HCT116 (cell line): ENCODE measurements around the gene COX6A2. TPM values are rescaled to one million over a fixed set of nuclear protein-coding genes. Genes with fewer than 3 reads are reported as not detected.

Experiments used
- ATAC-seq: fragments of 200-7000 bp; cut with Tn5 transposase; 2 replicates; pipeline ENCODE4 v1.9.1; 2020; ENCODE audit warnings: mild to moderate bottlenecking, moderate library complexity
- BruUV-seq: library from RNA; stranded (reverse); fragments of 400-500 nt; replicated peaks from 2 replicates; lab custom pipeline; 2021; lab: Mats Ljungman, UMichigan
- CTCF ChIA-PET: fragments of 300-600 bp; sonication (Branson Sonifier 250); formaldehyde crosslinking; loops from one replicate; lab custom pipeline; 2021; ENCODE audit warnings: antibody characterized with exemption; lab: Charles Lee
- POLR2A ChIA-PET: fragments of 300-600, 350-600 bp; sonication (Branson Sonifier 250); formaldehyde crosslinking; loops from one replicate; lab custom pipeline; 2021; ENCODE audit warnings: antibody characterized with exemption; lab: Charles Lee
- RAD21 ChIA-PET, 2 experiments: fragments of 300-600 bp; sonication (Branson Sonifier 250); formaldehyde crosslinking; loops; one replicate each; lab custom pipeline; 2023; ENCODE audit warnings: low total read pairs in 2 of 2; ENCODE audit not compliant: uncharacterized antibody in 2 of 2, unreplicated experiment in 2 of 2, low non-redundant PET in 1 of 2; lab: Charles Lee
- DNase-seq: peaks from one replicate; pipeline ENCODE4 v3.0.0-alpha.2; 2010; ENCODE audit warnings: low read depth, low spot score
- H2AFZ ChIP-seq: fragments of 200-600 bp; shearing (Covaris generic), sonication (generic); 2 replicates; pipeline ENCODE4 v1.6.1; 2017; ENCODE audit warnings: low read depth, mixed run types, mixed read lengths, antibody characterized with exemption, low read length; ENCODE audit not compliant: poor library complexity, severe bottlenecking
- H3K27ac ChIP-seq: 2 replicates; pipeline ENCODE4 v1.5.1; 2012; ENCODE audit warnings: low read depth, low read length
- H3K27me3 ChIP-seq: fragments of 200-600 bp; sonication (generic); 2 replicates; pipeline ENCODE4 v1.6.1; 2016; ENCODE audit warnings: mixed run types, low read length, mixed read lengths; ENCODE audit not compliant: insufficient read depth
- H3K36me3 ChIP-seq, 2 experiments: fragments of 200-500 bp in 1 of 2; fragments of 200-600 bp in 1 of 2; sonication (Bioruptor generic) in 1 of 2; sonication (generic) in 1 of 2; 2 replicates each; pipeline versions ENCODE4 v1.5.1 to v1.6.1; 2014 to 2016; ENCODE audit warnings: low read length in 2 of 2, inconsistent platforms in 1 of 2, mixed read lengths in 1 of 2, mixed run types in 1 of 2; ENCODE audit not compliant: insufficient read depth in 2 of 2, control insufficient read depth in 1 of 2
- H3K4me1 ChIP-seq, 2 experiments: fragments of 200-600 bp in 1 of 2; sonication (generic) in 1 of 2; 2 replicates each; pipeline versions ENCODE4 v1.5.1 to v1.6.1; 2012 to 2017; ENCODE audit warnings: low read length in 2 of 2, inconsistent platforms in 1 of 2, mild to moderate bottlenecking in 1 of 2, mixed read lengths in 1 of 2, mixed run types in 1 of 2, moderate library complexity in 1 of 2; ENCODE audit not compliant: insufficient read depth in 2 of 2, control insufficient read depth in 1 of 2
- H3K4me2 ChIP-seq: fragments of 200-600 bp; sonication (generic); 2 replicates; pipeline ENCODE4 v1.6.1; 2017; ENCODE audit warnings: mixed run types, low read length, mixed read lengths
- H3K4me3 ChIP-seq, 2 experiments: fragments of 200-600 bp in 1 of 2; sonication (generic) in 1 of 2; replicated peaks in 1 of 2; 2 replicates each; pipeline ENCODE4 v1.5.1; 2011 to 2016; ENCODE audit warnings: low read length in 2 of 2, control low read depth in 1 of 2, low read depth in 1 of 2, mild to moderate bottlenecking in 1 of 2, mixed read lengths in 1 of 2, mixed run types in 1 of 2
- H3K79me2 ChIP-seq: fragments of 200-600 bp; sonication (generic); 2 replicates; pipeline ENCODE4 v1.6.1; 2017; ENCODE audit warnings: mild to moderate bottlenecking, mixed run types, low read length, moderate library complexity, mixed read lengths; ENCODE audit not compliant: insufficient read depth
- H3K9ac ChIP-seq: fragments of 200-600 bp; sonication (generic); 2 replicates; pipeline ENCODE4 v1.6.1; 2016; ENCODE audit warnings: low read length, mixed read lengths
- H3K9me2 ChIP-seq: fragments of 200-600 bp; sonication (generic), shearing (Covaris generic); 2 replicates; pipeline ENCODE4 v1.6.1; 2017; ENCODE audit warnings: mixed run types, mild to moderate bottlenecking, moderate library complexity; ENCODE audit not compliant: insufficient read depth
- H3K9me3 ChIP-seq, 2 experiments: fragments of 200-500 bp in 1 of 2; fragments of 200-600 bp in 1 of 2; sonication (Bioruptor generic) in 1 of 2; sonication (generic) in 1 of 2; 2 replicates each; pipeline ENCODE4 v1.6.1; 2014 to 2017; ENCODE audit warnings: low read length in 2 of 2, mixed read lengths in 2 of 2, inconsistent platforms in 1 of 2, low read depth in 1 of 2, mild to moderate bottlenecking in 1 of 2, mixed run types in 1 of 2, moderate library complexity in 1 of 2; ENCODE audit not compliant: control insufficient read depth in 1 of 2, insufficient read depth in 1 of 2
- H4K20me1 ChIP-seq: fragments of 200-600 bp; sonication (generic), shearing (Covaris generic); 2 replicates; pipeline ENCODE4 v1.6.1; 2017; ENCODE audit warnings: mixed run types, mild to moderate bottlenecking, moderate library complexity; ENCODE audit not compliant: insufficient read depth
- CBX3 ChIP-seq: IDR thresholded peaks from 2 replicates; pipeline ENCODE4 v1.6.1; 2012; ENCODE audit warnings: low read depth
- CEBPB ChIP-seq: IDR thresholded peaks from 2 replicates; pipeline ENCODE4 v1.6.1; 2012; ENCODE audit warnings: low read depth
- CTCF ChIP-seq, 3 experiments: fragments of 200-600 bp in 1 of 3; sonication (generic) in 1 of 3; IDR thresholded peaks in 2 of 3; conservative IDR thresholded peaks in 1 of 3; 2 replicates each; pipeline ENCODE4 v1.5.1; 2012 to 2017; ENCODE audit warnings: low read depth in 2 of 3, low read length in 2 of 3, antibody characterized with exemption in 1 of 3, borderline replicate concordance in 1 of 3, control low read depth in 1 of 3, mild to moderate bottlenecking in 1 of 3, mixed read lengths in 1 of 3, mixed run types in 1 of 3, moderate library complexity in 1 of 3; ENCODE audit not compliant: insufficient read depth in 1 of 3
- EGR1 ChIP-seq: IDR thresholded peaks from 2 replicates; pipeline ENCODE4 v1.6.1; 2012; ENCODE audit warnings: low read depth
- FOSL1 ChIP-seq: IDR thresholded peaks from 2 replicates; pipeline ENCODE4 v1.6.1; 2012; ENCODE audit warnings: low read depth
- MAX ChIP-seq: IDR thresholded peaks from 2 replicates; pipeline ENCODE4 v1.6.1; 2012
- POLR2A ChIP-seq: IDR thresholded peaks from 2 replicates; pipeline ENCODE4 v1.7.0; 2011; ENCODE audit warnings: borderline replicate concordance; ENCODE audit not compliant: insufficient read depth, insufficient read length; ENCODE audit errors: extremely low read depth
- REST ChIP-seq: IDR thresholded peaks from 2 replicates; pipeline ENCODE4 v1.6.1; 2012; ENCODE audit warnings: low read depth
- SP1 ChIP-seq: IDR thresholded peaks from 2 replicates; pipeline ENCODE4 v1.6.1; 2012; ENCODE audit warnings: low read depth
- SRF ChIP-seq: IDR thresholded peaks from 2 replicates; pipeline ENCODE4 v1.6.1; 2012; ENCODE audit warnings: low read depth
- TCF7L2 ChIP-seq: IDR thresholded peaks from 2 replicates; pipeline ENCODE4 v1.7.0; 2011; ENCODE audit warnings: borderline replicate concordance, inconsistent platforms; ENCODE audit not compliant: insufficient read depth, insufficient read length; ENCODE audit errors: extremely low read depth
- ZFX ChIP-seq: fragments of 450-650 bp; IDR thresholded peaks from 2 replicates; pipeline ENCODE4 v1.6.1; 2017
- ZNF274 ChIP-seq: fragments of 200-500 bp; sonication (Bioruptor generic); IDR thresholded peaks from 2 replicates; pipeline ENCODE4 v1.6.1; 2014; ENCODE audit warnings: mild to moderate bottlenecking, low read depth, low read length, inconsistent platforms
- intact Hi-C: fragments of 100-400 bp; cut with micrococcal nuclease; formaldehyde crosslinking; loops from 2 replicates; pipeline ENCODE4 v1.10.0; 2022
- total RNA-seq: library from RNA; stranded (reverse); gene quantifications from one replicate; pipeline ENCODE4 v1.2.1, GENCODE V29; 2021; ENCODE audit not compliant: unreplicated experiment

Gene COX6A2
- total RNA-seq, 1 experiment from 2014 or later = not detected

GRCh38 chr16:31470615-31471014 lies 42.5 kb upstream of the COX6A2 start:
- H2AFZ ChIP-seq = no peak overlapping the region

GRCh38 chr16:31467858-31468257 lies 39.7 kb upstream of the COX6A2 start:
- Histone ChIP-seq H3K9me2 (no peaks in the 10 kb centered on the region), H3K4me1 (peaks cover 9 to 14% of the 10 kb centered on the region in 2 experiments), H3K27me3 (no peaks in the 10 kb centered on the region), H3K4me2 (no peak overlapping the region), H2AFZ (no peak overlapping the region), H3K9ac (no peak overlapping the region), H4K20me1 (no peaks in the 10 kb centered on the region), H3K9me3 (no peaks in the 10 kb centered on the region), H3K4me3 (no peak overlapping the region), H3K79me2 (no peaks in the 10 kb centered on the region), H3K27ac (no peak overlapping the region), H3K36me3 (no peaks in the 10 kb centered on the region)
- no TSS peak for BruUV-seq
- ChIA-PET CTCF (no interaction called here), RAD21 (no interaction called here), POLR2A (no interaction called here)
- no peak for DNase-seq
- intact Hi-C loops = no loop called here
- no peak for ATAC-seq
- TF ChIP-seq EGR1 (no peak), POLR2A (no peak), CTCF (IDR thresholded peaks at IDR 0.05 in 2 of 3, conservative IDR thresholded peaks at IDR 0.05 in 1 of 3; ENCODE audit: borderline replicate concordance in 1 of 3, insufficient read depth in 1 of 3, low read depth in 2 of 3, low read length in 2 of 3) (no peak), TCF7L2 (no peak), CEBPB (no peak), CBX3 (no peak), ZNF274 (no peak), REST (no peak), SP1 (no peak), SRF (no peak)

More at GRCh38 chr16:31470615-31471014, 42.5 kb upstream of the COX6A2 start:
- H3K9me2 ChIP-seq = no peaks in the 10 kb centered on the region
- TF ChIP-seq FOSL1 = no peak
- no peak for TF ChIP-seq ZFX
- TF ChIP-seq MAX = no peak
- H3K27ac ChIP-seq = no peak overlapping the region
- no peak overlapping the region for H3K4me3 ChIP-seq
- H4K20me1 ChIP-seq = no peaks in the 10 kb centered on the region
- ChIA-PET POLR2A (interaction anchor here (1.2 kb wide), 1 partner anchor 15 kb away, joined by 3 read pairs; no protein-coding TSS in a partner anchor), CTCF (no interaction called here), RAD21 (no interaction called here)
- intact Hi-C loops = loop anchor here (5.0 kb wide), 1 partner anchor 227 kb away; no protein-coding TSS in a partner anchor
- BruUV-seq = no TSS peak
- no peaks in the 10 kb centered on the region for H3K27me3 ChIP-seq
- peaks cover 9 to 20% of the 10 kb centered on the region in 2 experiments for H3K4me1 ChIP-seq
- DNase-seq = no peak
- no peak overlapping the region for H3K4me2 ChIP-seq
- no peak for ATAC-seq
- H3K79me2 ChIP-seq = no peaks in the 10 kb centered on the region
- H3K9ac ChIP-seq = no peak overlapping the region
- H3K9me3 ChIP-seq = no peaks in the 10 kb centered on the region
- H3K36me3 ChIP-seq = no peaks in the 10 kb centered on the region
